ENCODE measurements around the gene SEMA6B. TPM values are rescaled to one million over a fixed set of nuclear protein-coding genes. Genes with fewer than 3 reads are reported as not detected.

The SEMA6B gene
- total and polyA plus RNA-seq, 2 donors (not counting 3 experiments of a cell fraction or from before 2014, with no cell fraction given), result 97.8 to 176 TPM

GRCh38 chr19:4494691-4495064 is 64.8 kb downstream of the SEMA6B start:
- Histone ChIP-seq H3K27ac (ENCODE audit: insufficient read depth, low read depth, low read length) (no peak overlapping the region), H3K4me3 (replicated peaks in 1 of 3; ENCODE audit: insufficient read depth in 1 of 3, low read depth in 1 of 3, low read length in 3 of 3) (no peak overlapping the region), H3K36me3 (ENCODE audit: control insufficient read depth in 2 of 2, extremely low read depth in 1 of 2, insufficient read depth in 2 of 2, low read length in 2 of 2) (peaks cover 2 to 48% of the 10 kb centered on the region in 2 experiments), H3K4me1 (ENCODE audit: control insufficient read depth, extremely low read depth, insufficient read depth, low read length) (no peaks in the 10 kb centered on the region), H3K27me3 (ENCODE audit: control insufficient read depth in 2 of 2, insufficient read depth in 2 of 2, low read length in 2 of 2) (no peaks in the 10 kb centered on the region), H3K9me1 (replicated peaks; ENCODE audit: control insufficient read depth, extremely low read depth, insufficient read depth, low read length) (no peaks in the 10 kb centered on the region), H2AFZ (ENCODE audit: low read depth, low read length) (no peak overlapping the region), H3K9me3 (replicated peaks; ENCODE audit: control insufficient read depth, insufficient read depth, low read length) (no peaks in the 10 kb centered on the region), H3K79me2 (ENCODE audit: control insufficient read depth, insufficient read depth, low read length) (no peaks in the 10 kb centered on the region), H3K9ac (replicated peaks; ENCODE audit: extremely low read depth, insufficient read depth, low read length) (no peak overlapping the region), H4K20me1 (replicated peaks; ENCODE audit: control insufficient read depth, extremely low read depth, insufficient read depth, low read length) (no peaks in the 10 kb centered on the region), H3K4me2 (ENCODE audit: insufficient read depth, low read length) (no peak overlapping the region)
- FAIRE-seq (no peak), DNase-seq (ENCODE audit: low read depth, low spot score) (no peak)
- intact Hi-C loops (cut with micrococcal nuclease), result no loop called here
- dilution Hi-C loops (cut with MboI; ENCODE audit: extremely low pct_ligation_motif_present, low sequenced_read_pairs), result no loop called here
- TF ChIP-seq POLR2AphosphoS5 (IDR thresholded peaks at IDR 0.05; ENCODE audit: insufficient read depth, low read depth, low read length), result no peak
- no peak for TF ChIP-seq CTCF (IDR thresholded peaks at IDR 0.05; ENCODE audit: extremely low read depth in 1 of 2, insufficient read depth in 1 of 2, low read depth in 1 of 2, low read length in 2 of 2)
- no peak for TF ChIP-seq POLR2A (IDR thresholded peaks at IDR 0.05; ENCODE audit: low read depth, low read length)
- TF ChIP-seq MAX (IDR thresholded peaks at IDR 0.05; ENCODE audit: insufficient read depth, insufficient read length), result no peak
- TF ChIP-seq JUN (IDR thresholded peaks at IDR 0.05; ENCODE audit: borderline replicate concordance, insufficient read depth, insufficient read length, low read depth), result no peak
- TF ChIP-seq GATA2 (IDR thresholded peaks at IDR 0.05; ENCODE audit: insufficient read depth, insufficient read length, low read depth, low read length), result no peak
- TF ChIP-seq MYC (IDR thresholded peaks at IDR 0.05; ENCODE audit: low read depth, low read length), result no peak
- no peak for TF ChIP-seq EZH2 (IDR thresholded peaks at IDR 0.05; ENCODE audit: borderline replicate concordance, low read depth, low read length, severe bottlenecking)
- BruUV-seq (replicated peaks), result no TSS peak
- CTCF ChIA-PET, result interaction anchor here (1.2 kb wide), 1 partner anchor 15 kb away, joined by 4 read pairs; no protein-coding TSS in a partner anchor
- POLR2A ChIA-PET, result no interaction called here

All from endothelial cell of umbilical vein (primary cell).